Measurements from ENCODE around the gene C1QTNF9B.

- TF ChIP-seq CTCF (conservative IDR thresholded peaks at IDR 0.05 in 1 of 2, IDR thresholded peaks at IDR 0.05 in 1 of 2; ENCODE audit: extremely low read depth in 1 of 2, insufficient read depth in 1 of 2, low read depth in 1 of 2, low read length in 2 of 2) (no peak), EZH2 (IDR thresholded peaks at IDR 0.05; ENCODE audit: borderline replicate concordance, low read length) (no peak)
These were observed 25.0 kb upstream of the C1QTNF9B start for GRCh38 chr13:23922005-23922932.
